GM23338 (cell line): ENCODE measurements around the gene MSANTD1. TPM values are rescaled to one million over a fixed set of nuclear protein-coding genes. Genes with fewer than 3 reads are reported as not detected.

Experiments
- ATAC-seq: fragments of 200-7000 bp; cut with Tn5 transposase; 3 replicates; pipeline ENCODE4 v1.9.1; 2020
- DNase-seq: peaks from one replicate; pipeline ENCODE4 v3.0.0-alpha.2; 2015; ENCODE audit warnings: low spot score
- H2AFZ ChIP-seq: fragments of 200-600 bp; sonication (generic); 2 replicates; pipeline ENCODE4 v1.8.0; 2016; ENCODE audit warnings: antibody characterized with exemption, mild to moderate bottlenecking, moderate library complexity
- H3F3A ChIP-seq: fragments of 200-600 bp; sonication (generic); replicated peaks from 2 replicates; pipeline ENCODE4 v1.8.0; 2017; ENCODE audit warnings: antibody characterized with exemption, mixed run types, low read depth
- H3K27ac ChIP-seq: fragments of 200-600 bp; sonication (generic); 2 replicates; pipeline ENCODE4 v1.6.1; 2016; ENCODE audit warnings: low read depth
- H3K27me3 ChIP-seq: fragments of 200-600 bp; sonication (generic); 2 replicates; pipeline ENCODE4 v1.8.0; 2016; ENCODE audit warnings: mild to moderate bottlenecking, mixed run types, moderate library complexity; ENCODE audit not compliant: insufficient read depth
- H3K36me3 ChIP-seq: fragments of 200-600 bp; sonication (generic); 2 replicates; pipeline ENCODE4 v1.8.0; 2016; ENCODE audit warnings: mild to moderate bottlenecking; ENCODE audit not compliant: insufficient read depth
- H3K4me1 ChIP-seq: fragments of 200-600 bp; sonication (generic); 2 replicates; pipeline ENCODE4 v1.8.0; 2016; ENCODE audit warnings: mild to moderate bottlenecking, moderate library complexity; ENCODE audit not compliant: insufficient read depth
- H3K4me2 ChIP-seq: fragments of 200-600 bp; sonication (generic); 2 replicates; pipeline ENCODE4 v1.7.1; 2017; ENCODE audit warnings: mixed run types
- H3K4me3 ChIP-seq: fragments of 200-600 bp; sonication (generic); 2 replicates; pipeline ENCODE4 v1.6.1; 2016; ENCODE audit warnings: mixed run types
- H3K79me2 ChIP-seq: fragments of 200-600 bp; sonication (generic); replicated peaks from 2 replicates; pipeline ENCODE4 v1.8.0; 2017; ENCODE audit warnings: mild to moderate bottlenecking; ENCODE audit not compliant: insufficient read depth
- H3K9me2 ChIP-seq: fragments of 200-600 bp; sonication (generic); 2 replicates; pipeline ENCODE4 v1.8.0; 2017; ENCODE audit not compliant: insufficient read depth
- H4K20me1 ChIP-seq: fragments of 200-600 bp; sonication (generic); replicated peaks from 2 replicates; pipeline ENCODE4 v1.8.0; 2017; ENCODE audit warnings: mild to moderate bottlenecking; ENCODE audit not compliant: insufficient read depth
- H3K27ac Mint-ChIP-seq: 2 replicates; pipeline ENCODE4 v1.8.0; 2020; ENCODE audit warnings: inconsistent platforms, mild to moderate bottlenecking, moderate library complexity, mixed read lengths
- H3K27me3 Mint-ChIP-seq: 3 replicates; pipeline ENCODE4 v1.8.0; 2022; ENCODE audit warnings: low read depth, mild to moderate bottlenecking, moderate library complexity, mixed read lengths, inconsistent platforms; ENCODE audit not compliant: insufficient read depth, poor library complexity
- H3K36me3 Mint-ChIP-seq: 3 replicates; pipeline ENCODE4 v1.8.0; 2021; ENCODE audit warnings: low read depth, mild to moderate bottlenecking, inconsistent platforms, moderate library complexity, mixed read lengths
- H3K4me1 Mint-ChIP-seq: 3 replicates; pipeline ENCODE4 v1.8.0; 2020; ENCODE audit warnings: mild to moderate bottlenecking, inconsistent platforms, mixed read lengths
- H3K4me3 Mint-ChIP-seq: 3 replicates; pipeline ENCODE4 v1.8.0; 2021; ENCODE audit warnings: moderate library complexity, mild to moderate bottlenecking, inconsistent platforms, mixed read lengths
- H3K9me3 Mint-ChIP-seq: 3 replicates; pipeline ENCODE4 v1.8.0; 2020; ENCODE audit warnings: moderate library complexity, mild to moderate bottlenecking, inconsistent platforms, mixed read lengths
- CREB1 ChIP-seq: fragments of 250-450 bp; sonication (Bioruptor Pico); IDR thresholded peaks from 2 replicates; pipeline ENCODE4 v1.5.0; 2020; ENCODE audit warnings: low read depth, mild to moderate bottlenecking, moderate library complexity
- EZH2 ChIP-seq: fragments of 200-600 bp; sonication (generic); IDR thresholded peaks from one replicate; pipeline ENCODE4 v1.8.0; 2017; ENCODE audit warnings: antibody characterized with exemption, mild to moderate bottlenecking, low read depth; ENCODE audit not compliant: unreplicated experiment
- JUNB ChIP-seq: IDR thresholded peaks from one replicate; pipeline ENCODE4 v1.6.1; 2016; ENCODE audit warnings: antibody characterized with exemption; ENCODE audit not compliant: unreplicated experiment
- POLR2AphosphoS5 ChIP-seq: IDR thresholded peaks from 2 replicates; pipeline ENCODE4 v1.6.1; 2016; ENCODE audit warnings: antibody characterized with exemption, low read depth
- ZNF114 ChIP-seq: fragments of 250-450 bp; sonication (Bioruptor Pico); IDR thresholded peaks from 2 replicates; pipeline ENCODE4 v1.5.0; 2020; ENCODE audit warnings: mild to moderate bottlenecking, moderate library complexity
- ZNF331 ChIP-seq: fragments of 250-450 bp; sonication (Bioruptor Pico); IDR thresholded peaks from 2 replicates; pipeline ENCODE4 v1.5.0; 2020; ENCODE audit warnings: low read depth, mild to moderate bottlenecking, moderate library complexity
- polyA plus RNA-seq: library from polyadenylated mRNA; unstranded; fragments of >200 nt; fragmentation: Nextera tagmentation; extraction: Ambion mirVana; gene quantifications from 2 replicates; pipeline ENCODE4 v1.2.1, GENCODE V29; 2016
- total RNA-seq: library from RNA; depleted of rRNA; stranded (reverse); fragments of >200 nt; shearing (Covaris generic); gene quantifications from 2 replicates; pipeline ENCODE4 v1.2.3, GENCODE V29; 2014
- TF ChIP-seq, protein P1 (sequence below): IDR thresholded peaks from one replicate; pipeline ENCODE4 v1.6.1; 2018; ENCODE audit warnings: antibody characterized with exemption; ENCODE audit not compliant: unreplicated experiment
- TF ChIP-seq, protein P2 (sequence below): IDR thresholded peaks from 2 replicates; pipeline ENCODE4 v1.6.1; 2016; ENCODE audit warnings: antibody characterized with exemption
- TF ChIP-seq, protein P3 (sequence below), 2 experiments: fragments of 200-600 bp in 1 of 2; sonication (generic) in 1 of 2; conservative IDR thresholded peaks; 2 replicates each; pipeline versions ENCODE4 v1.5.1 to v1.6.1; 2016 to 2017; ENCODE audit warnings: antibody characterized with exemption in 2 of 2, low read depth in 2 of 2, mild to moderate bottlenecking in 2 of 2, moderate library complexity in 1 of 2

MSANTD1 gene
- total and polyA plus RNA-seq, 2 experiments from 2014 or later: 0.29 to 1.0 TPM

DNA sequence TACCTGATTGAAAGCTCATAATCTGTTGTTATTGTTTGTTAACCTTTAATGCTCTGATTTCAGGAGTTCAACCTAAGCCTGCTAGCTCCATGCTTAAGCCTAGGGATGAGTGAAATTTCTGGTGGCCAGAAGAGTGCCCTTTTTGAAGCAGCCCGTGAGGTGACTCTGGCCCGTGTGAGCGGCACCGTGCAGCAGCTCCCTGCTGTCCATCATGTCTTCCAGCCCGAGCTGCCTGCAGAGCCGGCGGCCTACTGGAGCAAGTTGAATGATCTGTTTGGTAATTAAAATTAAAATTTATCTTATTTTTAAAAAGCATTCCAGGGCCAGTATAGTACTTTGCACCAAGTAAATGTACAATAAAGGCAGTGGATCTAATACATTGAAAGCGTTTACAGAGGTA, 37.1 kb upstream of the MSANTD1 start:
- DNase-seq (no peak), ATAC-seq (no peak)
- Histone ChIP-seq H3K4me1 (no peaks in the 10 kb centered on the region), H3K79me2 (no peaks in the 10 kb centered on the region), H3K9me2 (no peaks in the 10 kb centered on the region), H4K20me1 (no peaks in the 10 kb centered on the region; the same call in none of the 2 replicates), H3K36me3 (peaks cover 43% of the 10 kb centered on the region), H3K4me3 (no peak overlapping the region), H3K4me2 (no peak overlapping the region), H3K27ac (no peak overlapping the region), H3K27me3 (no peaks in the 10 kb centered on the region), H3F3A (no peaks in the 10 kb centered on the region), H2AFZ (no peak overlapping the region)
- H3K36me3 Mint-ChIP-seq: peaks cover 81% of the 10 kb centered on the region
- H3K27ac Mint-ChIP-seq: no peak overlapping the region
- TF ChIP-seq POLR2AphosphoS5 (no peak), EZH2 (no peak), JUNB (no peak), ZNF114 (no peak)
- TF ChIP-seq, protein P1, sequence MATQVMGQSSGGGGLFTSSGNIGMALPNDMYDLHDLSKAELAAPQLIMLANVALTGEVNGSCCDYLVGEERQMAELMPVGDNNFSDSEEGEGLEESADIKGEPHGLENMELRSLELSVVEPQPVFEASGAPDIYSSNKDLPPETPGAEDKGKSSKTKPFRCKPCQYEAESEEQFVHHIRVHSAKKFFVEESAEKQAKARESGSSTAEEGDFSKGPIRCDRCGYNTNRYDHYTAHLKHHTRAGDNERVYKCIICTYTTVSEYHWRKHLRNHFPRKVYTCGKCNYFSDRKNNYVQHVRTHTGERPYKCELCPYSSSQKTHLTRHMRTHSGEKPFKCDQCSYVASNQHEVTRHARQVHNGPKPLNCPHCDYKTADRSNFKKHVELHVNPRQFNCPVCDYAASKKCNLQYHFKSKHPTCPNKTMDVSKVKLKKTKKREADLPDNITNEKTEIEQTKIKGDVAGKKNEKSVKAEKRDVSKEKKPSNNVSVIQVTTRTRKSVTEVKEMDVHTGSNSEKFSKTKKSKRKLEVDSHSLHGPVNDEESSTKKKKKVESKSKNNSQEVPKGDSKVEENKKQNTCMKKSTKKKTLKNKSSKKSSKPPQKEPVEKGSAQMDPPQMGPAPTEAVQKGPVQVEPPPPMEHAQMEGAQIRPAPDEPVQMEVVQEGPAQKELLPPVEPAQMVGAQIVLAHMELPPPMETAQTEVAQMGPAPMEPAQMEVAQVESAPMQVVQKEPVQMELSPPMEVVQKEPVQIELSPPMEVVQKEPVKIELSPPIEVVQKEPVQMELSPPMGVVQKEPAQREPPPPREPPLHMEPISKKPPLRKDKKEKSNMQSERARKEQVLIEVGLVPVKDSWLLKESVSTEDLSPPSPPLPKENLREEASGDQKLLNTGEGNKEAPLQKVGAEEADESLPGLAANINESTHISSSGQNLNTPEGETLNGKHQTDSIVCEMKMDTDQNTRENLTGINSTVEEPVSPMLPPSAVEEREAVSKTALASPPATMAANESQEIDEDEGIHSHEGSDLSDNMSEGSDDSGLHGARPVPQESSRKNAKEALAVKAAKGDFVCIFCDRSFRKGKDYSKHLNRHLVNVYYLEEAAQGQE: no peak
- TF ChIP-seq, protein P2, sequence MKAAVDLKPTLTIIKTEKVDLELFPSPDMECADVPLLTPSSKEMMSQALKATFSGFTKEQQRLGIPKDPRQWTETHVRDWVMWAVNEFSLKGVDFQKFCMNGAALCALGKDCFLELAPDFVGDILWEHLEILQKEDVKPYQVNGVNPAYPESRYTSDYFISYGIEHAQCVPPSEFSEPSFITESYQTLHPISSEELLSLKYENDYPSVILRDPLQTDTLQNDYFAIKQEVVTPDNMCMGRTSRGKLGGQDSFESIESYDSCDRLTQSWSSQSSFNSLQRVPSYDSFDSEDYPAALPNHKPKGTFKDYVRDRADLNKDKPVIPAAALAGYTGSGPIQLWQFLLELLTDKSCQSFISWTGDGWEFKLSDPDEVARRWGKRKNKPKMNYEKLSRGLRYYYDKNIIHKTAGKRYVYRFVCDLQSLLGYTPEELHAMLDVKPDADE: no peak
- H3K4me3 Mint-ChIP-seq: no peak overlapping the region
- no peaks in the 10 kb centered on the region; the same call in 2 of the 3 replicates for H3K9me3 Mint-ChIP-seq
- no peaks in the 10 kb centered on the region for H3K4me1 Mint-ChIP-seq
- no peaks in the 10 kb centered on the region for H3K27me3 Mint-ChIP-seq

DNA sequence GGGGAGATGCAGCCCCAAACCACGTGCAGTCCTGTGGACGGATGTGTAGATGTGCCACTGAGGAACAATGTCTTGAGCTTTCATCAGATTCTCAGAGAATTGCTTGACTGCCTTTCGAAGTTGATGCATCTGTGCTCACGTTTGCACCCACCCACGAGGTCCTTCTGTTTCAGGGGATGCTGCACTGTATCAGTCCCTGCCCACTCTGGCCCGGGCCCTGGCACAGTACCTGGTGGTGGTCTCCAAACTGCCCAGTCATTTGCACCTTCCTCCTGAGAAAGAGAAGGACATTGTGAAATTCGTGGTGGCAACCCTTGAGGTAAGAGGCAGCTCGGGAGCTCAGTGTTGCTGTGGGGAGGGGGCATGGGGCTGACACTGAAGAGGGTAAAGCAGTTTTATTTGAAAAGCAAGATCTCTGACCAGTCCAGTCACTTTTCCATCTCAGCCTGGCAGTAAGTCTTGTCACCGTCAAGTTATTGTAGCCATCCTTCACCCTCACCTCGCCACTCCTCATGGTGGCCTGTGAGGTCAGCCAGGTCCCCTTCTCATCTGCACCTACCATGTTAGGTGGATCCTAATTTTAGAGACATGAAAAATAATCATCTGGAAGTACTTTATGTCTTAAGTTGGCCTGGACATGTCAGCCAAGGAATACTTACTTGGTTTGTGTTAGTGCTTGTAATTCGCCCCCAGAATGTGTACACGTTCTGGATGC, 36.4 kb upstream of the MSANTD1 start:
- H3K4me3 Mint-ChIP-seq: no peak overlapping the region
- H3K4me1 Mint-ChIP-seq: no peaks in the 10 kb centered on the region
- H2AFZ ChIP-seq: no peak overlapping the region
- no peaks in the 10 kb centered on the region for H3K4me1 ChIP-seq
- H3K36me3 Mint-ChIP-seq: peaks cover 81% of the 10 kb centered on the region
- H3K27me3 Mint-ChIP-seq: no peaks in the 10 kb centered on the region
- H3K27me3 ChIP-seq: no peaks in the 10 kb centered on the region
- H3K4me2 ChIP-seq: no peak overlapping the region
- peaks cover 37% of the 10 kb centered on the region for H3K36me3 ChIP-seq
- no peaks in the 10 kb centered on the region for H3K9me2 ChIP-seq
- DNase-seq: no peak
- H4K20me1 ChIP-seq: no peaks in the 10 kb centered on the region; the same call in none of the 2 replicates
- H3F3A ChIP-seq: no peaks in the 10 kb centered on the region
- H3K27ac ChIP-seq: no peak overlapping the region
- no peak for TF ChIP-seq ZNF331
- TF ChIP-seq CREB1 (CRISPR knock-in tag): no peak
- TF ChIP-seq, protein P3, sequence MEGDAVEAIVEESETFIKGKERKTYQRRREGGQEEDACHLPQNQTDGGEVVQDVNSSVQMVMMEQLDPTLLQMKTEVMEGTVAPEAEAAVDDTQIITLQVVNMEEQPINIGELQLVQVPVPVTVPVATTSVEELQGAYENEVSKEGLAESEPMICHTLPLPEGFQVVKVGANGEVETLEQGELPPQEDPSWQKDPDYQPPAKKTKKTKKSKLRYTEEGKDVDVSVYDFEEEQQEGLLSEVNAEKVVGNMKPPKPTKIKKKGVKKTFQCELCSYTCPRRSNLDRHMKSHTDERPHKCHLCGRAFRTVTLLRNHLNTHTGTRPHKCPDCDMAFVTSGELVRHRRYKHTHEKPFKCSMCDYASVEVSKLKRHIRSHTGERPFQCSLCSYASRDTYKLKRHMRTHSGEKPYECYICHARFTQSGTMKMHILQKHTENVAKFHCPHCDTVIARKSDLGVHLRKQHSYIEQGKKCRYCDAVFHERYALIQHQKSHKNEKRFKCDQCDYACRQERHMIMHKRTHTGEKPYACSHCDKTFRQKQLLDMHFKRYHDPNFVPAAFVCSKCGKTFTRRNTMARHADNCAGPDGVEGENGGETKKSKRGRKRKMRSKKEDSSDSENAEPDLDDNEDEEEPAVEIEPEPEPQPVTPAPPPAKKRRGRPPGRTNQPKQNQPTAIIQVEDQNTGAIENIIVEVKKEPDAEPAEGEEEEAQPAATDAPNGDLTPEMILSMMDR (conservative IDR thresholded peaks at IDR 0.05; ENCODE audit: low read depth in 2 of 2): no peak
- TF ChIP-seq EZH2: no peak
- ATAC-seq: no peak
- H3K4me3 ChIP-seq: no peak overlapping the region
- H3K9me3 Mint-ChIP-seq: no peaks in the 10 kb centered on the region
- no peak overlapping the region for H3K27ac Mint-ChIP-seq
- no peaks in the 10 kb centered on the region for H3K79me2 ChIP-seq
